Upper lobe of right lung (tissue), 1 donor: Measurements from ENCODE around the gene MVK. TPM values are rescaled to one million over a fixed set of nuclear protein-coding genes. Genes with fewer than 3 reads are reported as not detected.

Experiments
- ATAC-seq: fragments of 200-7000 bp; cut with Tn5 transposase; one replicate; pipeline ENCODE4 v1.9.1; 2020; ENCODE audit warnings: mild to moderate bottlenecking, moderate library complexity
- DNase-seq: peaks from one replicate; pipeline ENCODE4 v3.0.0-alpha.2; 2020
- H3K27ac ChIP-seq: fragments of 200-600 bp; one replicate; pipeline ENCODE4 v1.8.0; 2022
- H3K27me3 ChIP-seq: fragments of 200-600 bp; one replicate; pipeline ENCODE4 v1.8.0; 2022; ENCODE audit warnings: mild to moderate bottlenecking
- H3K36me3 ChIP-seq: fragments of 200-600 bp; one replicate; pipeline ENCODE4 v1.8.0; 2022
- H3K4me1 ChIP-seq: fragments of 200-600 bp; one replicate; pipeline ENCODE4 v1.8.0; 2022
- H3K4me3 ChIP-seq: fragments of 200-600 bp; one replicate; pipeline ENCODE4 v1.8.0; 2022; ENCODE audit warnings: mild to moderate bottlenecking
- H3K9me3 ChIP-seq: fragments of 200-600 bp; one replicate; pipeline ENCODE4 v1.8.0; 2022
- CTCF ChIP-seq: fragments of 200-600 bp; IDR thresholded peaks from one replicate; pipeline ENCODE4 v1.8.0; 2022; ENCODE audit warnings: antibody characterized with exemption
- intact Hi-C: fragments of 100-400 bp; cut with DNase I; formaldehyde crosslinking; loops from one replicate; pipeline ENCODE4 v1.11.0; 2022
- total RNA-seq: library from RNA; stranded (reverse); fragmentation: NEBNext Ultra II Directional; extraction: Animal tissue kit (Norgen Biotek cat#: 25700); gene quantifications from one replicate; pipeline ENCODE4 v1.2.1, GENCODE V29; 2021
- donor health status: DM: no; HTN: yes; CAD: no; lungs with severe emphysema.

MVK gene
- total RNA-seq, 1 donor from 2014 or later, result 27.3 TPM

GRCh38 chr12:109626378-109627115, 53.0 kb downstream of the MVK start:
- TF ChIP-seq CTCF, result no peak

DNA sequence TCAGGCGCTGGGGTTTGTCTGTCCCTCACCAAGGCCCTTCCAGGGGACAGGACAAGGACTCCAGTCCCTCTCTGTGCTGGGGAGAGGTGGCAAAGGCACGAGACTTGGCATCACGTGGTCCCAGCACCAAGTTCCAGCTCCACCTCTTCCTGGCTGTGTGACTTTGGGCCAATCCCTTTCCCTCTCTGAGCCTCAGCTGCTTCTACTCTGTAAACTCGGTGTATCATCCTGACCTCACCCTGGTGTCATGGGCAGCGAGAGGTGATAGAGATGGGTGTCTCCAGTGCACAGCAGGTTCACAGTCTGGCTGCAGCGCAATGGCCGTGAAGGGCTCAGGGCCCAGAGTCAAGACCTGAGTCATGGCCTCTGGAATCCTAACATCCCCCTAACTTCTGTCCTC, 54.0 kb downstream of the MVK start:
- intact Hi-C loops, result no loop called here
- no peak for DNase-seq
- TF ChIP-seq CTCF, result no peak
- Histone ChIP-seq H3K36me3 (no peaks in the 10 kb centered on the region), H3K9me3 (no peaks in the 10 kb centered on the region), H3K4me3 (no peak overlapping the region), H3K27me3 (peaks cover 17% of the 10 kb centered on the region), H3K27ac (no peak overlapping the region), H3K4me1 (no peaks in the 10 kb centered on the region)
- ATAC-seq, result no peak

More at GRCh38 chr12:109626378-109627115, 53.0 kb downstream of the MVK start:
- Histone ChIP-seq H3K27ac (no peak overlapping the region), H3K4me1 (no peaks in the 10 kb centered on the region), H3K27me3 (peaks cover 13% of the 10 kb centered on the region), H3K4me3 (no peak overlapping the region), H3K36me3 (no peaks in the 10 kb centered on the region), H3K9me3 (no peaks in the 10 kb centered on the region)
- intact Hi-C loops, result no loop called here
- DNase-seq, result no peak
- ATAC-seq, result no peak

DNA sequence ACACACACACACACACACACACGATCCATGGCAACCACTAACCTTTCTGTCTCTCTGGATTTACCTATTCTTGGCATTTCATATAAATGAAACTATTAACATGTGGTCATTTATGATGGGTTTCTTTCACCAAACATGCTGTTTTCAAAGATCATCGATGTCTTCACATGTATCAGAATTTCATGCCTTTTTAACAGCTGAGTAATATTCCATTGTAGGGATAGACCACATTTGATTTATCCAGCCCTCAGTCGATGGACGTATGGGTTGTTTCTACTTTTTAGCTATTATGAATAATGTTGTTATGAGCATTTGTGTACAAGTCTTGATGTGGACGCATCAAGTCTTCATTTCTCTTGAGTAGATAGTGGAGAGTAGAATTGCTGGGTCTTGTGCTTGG, 56.5 kb downstream of the MVK start:
- intact Hi-C loops, result no loop called here
- no peak for ATAC-seq

GRCh38 chr12:109630815-109631214, 57.2 kb downstream of the MVK start:
- H3K9me3 ChIP-seq, result no peaks in the 10 kb centered on the region
- H3K27me3 ChIP-seq, result peaks cover 18% of the 10 kb centered on the region
- intact Hi-C loops, result no loop called here
- no peak overlapping the region for H3K27ac ChIP-seq
- no peak for TF ChIP-seq CTCF
- no peak overlapping the region for H3K4me3 ChIP-seq
- DNase-seq, result no peak
- H3K4me1 ChIP-seq, result no peaks in the 10 kb centered on the region
- ATAC-seq, result no peak
- no peaks in the 10 kb centered on the region for H3K36me3 ChIP-seq

More for the DNA sequence above, 56.5 kb downstream of the MVK start:
- Histone ChIP-seq H3K4me3 (no peak overlapping the region), H3K4me1 (no peaks in the 10 kb centered on the region), H3K27me3 (peaks cover 18% of the 10 kb centered on the region), H3K9me3 (no peaks in the 10 kb centered on the region), H3K27ac (no peak overlapping the region), H3K36me3 (no peaks in the 10 kb centered on the region)
- no peak for DNase-seq
- no peak for TF ChIP-seq CTCF

DNA sequence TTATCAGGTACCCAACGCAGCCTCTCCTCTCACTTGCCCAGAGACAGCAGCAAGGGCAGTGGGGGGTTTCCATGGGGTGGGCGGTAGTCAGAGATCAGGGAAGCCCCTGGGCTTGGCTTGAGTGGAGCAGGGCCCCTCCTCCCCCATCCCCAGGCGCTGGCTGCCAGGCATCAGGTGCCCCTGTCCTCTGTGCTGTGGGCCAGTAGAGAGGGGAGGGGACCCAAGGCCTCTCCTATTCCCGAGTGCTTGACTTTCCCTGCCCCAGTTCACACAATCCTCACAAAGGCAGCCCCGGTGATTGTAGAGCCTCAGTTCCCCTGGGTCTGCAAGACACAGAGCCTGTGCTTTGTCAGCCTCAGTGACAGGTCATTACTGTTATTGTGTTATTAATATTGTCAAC, 57.7 kb downstream of the MVK start:
- ATAC-seq, result no peak
- Histone ChIP-seq H3K27me3 (peaks cover 18% of the 10 kb centered on the region), H3K4me3 (no peak overlapping the region), H3K27ac (no peak overlapping the region), H3K4me1 (no peaks in the 10 kb centered on the region), H3K9me3 (no peaks in the 10 kb centered on the region), H3K36me3 (no peaks in the 10 kb centered on the region)
- DNase-seq, result no peak
- intact Hi-C loops, result no loop called here
- no peak for TF ChIP-seq CTCF

GRCh38 chr12:109631751-109632150, 58.2 kb downstream of the MVK start:
- no peak for ATAC-seq
- no peak for TF ChIP-seq CTCF
- intact Hi-C loops, result no loop called here
- Histone ChIP-seq H3K36me3 (no peaks in the 10 kb centered on the region), H3K4me1 (no peaks in the 10 kb centered on the region), H3K9me3 (no peaks in the 10 kb centered on the region), H3K27me3 (peaks cover 18% of the 10 kb centered on the region), H3K27ac (no peak overlapping the region), H3K4me3 (no peak overlapping the region)
- DNase-seq, result no peak
